GM12878 (cell line): ENCODE data around the gene GEMIN7. TPM values are rescaled to one million over a fixed set of nuclear protein-coding genes. Genes with fewer than 3 reads are reported as not detected.

Experiments used
- ASH2L ChIP-seq: fragments of 300-600, 200-600 bp; sonication (generic); IDR thresholded peaks from 2 replicates; pipeline ENCODE4 v1.6.1; 2017; ENCODE audit warnings: low read depth, mild to moderate bottlenecking, borderline replicate concordance
- BACH1 ChIP-seq: fragments of 450-650 bp; IDR thresholded peaks from 2 replicates; pipeline ENCODE4 v1.6.1; 2017; ENCODE audit warnings: mild to moderate bottlenecking, borderline replicate concordance
- BMI1 ChIP-seq: fragments of 450-650 bp; IDR thresholded peaks from 2 replicates; pipeline ENCODE4 v1.6.1; 2016; ENCODE audit warnings: mild to moderate bottlenecking, moderate library complexity, borderline replicate concordance
- CBFB ChIP-seq: IDR thresholded peaks from 2 replicates; pipeline ENCODE4 v1.6.1; 2016; ENCODE audit warnings: antibody characterized with exemption, low read depth
- CBX5 ChIP-seq: sonication (generic); IDR thresholded peaks from 2 replicates; pipeline ENCODE4 v1.6.1; 2016; ENCODE audit warnings: low read depth, moderate library complexity, mild to moderate bottlenecking, inconsistent platforms
- FOXM1 ChIP-seq: IDR thresholded peaks from 2 replicates; pipeline ENCODE4 v1.6.1; 2012; ENCODE audit warnings: low read depth, mild to moderate bottlenecking, inconsistent platforms, low read length, moderate library complexity
- HDGF ChIP-seq: fragments of 450-650 bp; IDR thresholded peaks from 2 replicates; pipeline ENCODE4 v1.6.1; 2016; ENCODE audit warnings: antibody characterized with exemption
- HSF1 ChIP-seq: fragments of 150-350 bp; IDR thresholded peaks from 2 replicates; pipeline ENCODE4 v1.6.1; 2014; ENCODE audit warnings: mild to moderate bottlenecking, low read depth, low read length
- IKZF1 ChIP-seq: fragments of 450-650 bp; conservative IDR thresholded peaks from 2 replicates; pipeline ENCODE4 v1.6.1; 2017; ENCODE audit warnings: antibody characterized with exemption, mild to moderate bottlenecking
- JUND ChIP-seq: IDR thresholded peaks from 2 replicates; pipeline ENCODE4 v1.6.1; 2012; ENCODE audit warnings: low read depth, mild to moderate bottlenecking, low read length, improper control_type of control experiment, moderate library complexity
- KAT2A ChIP-seq: conservative IDR thresholded peaks from 2 replicates; pipeline ENCODE4 v1.6.1; 2011; ENCODE audit warnings: low read depth, low read length; ENCODE audit not compliant: control insufficient read depth
- NFYB ChIP-seq: IDR thresholded peaks from 2 replicates; pipeline ENCODE4 v1.6.1; 2011; ENCODE audit warnings: low read depth, mild to moderate bottlenecking, low read length, improper control_type of control experiment, moderate library complexity; ENCODE audit not compliant: insufficient read depth
- NRF1 ChIP-seq: conservative IDR thresholded peaks from 2 replicates; pipeline ENCODE4 v1.6.1; 2011; ENCODE audit warnings: mild to moderate bottlenecking, low read depth, low read length, improper control_type of control experiment
- PAX8 ChIP-seq: fragments of 450-650 bp; IDR thresholded peaks from 2 replicates; pipeline ENCODE4 v1.6.1; 2017; ENCODE audit warnings: mild to moderate bottlenecking, moderate library complexity
- POLR2A ChIP-seq: IDR thresholded peaks from 2 replicates; pipeline ENCODE4 v1.6.1; 2011; ENCODE audit warnings: low read depth, mild to moderate bottlenecking, low read length
- RELA ChIP-seq: fragments of 450-650 bp; IDR thresholded peaks from 2 replicates; pipeline ENCODE4 v1.8.0; 2014; ENCODE audit warnings: borderline replicate concordance; ENCODE audit not compliant: partially characterized antibody
- SMC3 ChIP-seq: IDR thresholded peaks from 2 replicates; pipeline ENCODE4 v1.6.1; 2011; ENCODE audit warnings: low read length, improper control_type of control experiment, borderline replicate concordance
- SP1 ChIP-seq: IDR thresholded peaks from one replicate; pipeline ENCODE4 v1.6.1; 2011; ENCODE audit warnings: low read depth, low read length
- SREBF2 ChIP-seq: IDR thresholded peaks from 2 replicates; pipeline ENCODE4 v1.6.1; 2012; ENCODE audit warnings: mild to moderate bottlenecking, low read length
- SRF ChIP-seq, 2 experiments: IDR thresholded peaks; 2 replicates each; pipeline ENCODE4 v1.6.1; 2011; ENCODE audit warnings: low read depth in 2 of 2, low read length in 2 of 2, mild to moderate bottlenecking in 1 of 2, moderate library complexity in 1 of 2
- STAT1 ChIP-seq: fragments of 450-650 bp; conservative IDR thresholded peaks from 2 replicates; pipeline ENCODE4 v1.6.1; 2014; ENCODE audit warnings: antibody characterized with exemption, mild to moderate bottlenecking
- SUZ12 ChIP-seq: fragments of 200-600 bp; sonication (generic); IDR thresholded peaks from one replicate; pipeline ENCODE4 v1.6.1; 2018; ENCODE audit warnings: antibody characterized with exemption, mild to moderate bottlenecking; ENCODE audit not compliant: unreplicated experiment
- TCF3 ChIP-seq: IDR thresholded peaks from 2 replicates; pipeline ENCODE4 v1.6.1; 2012; ENCODE audit warnings: low read depth, mild to moderate bottlenecking, low read length, borderline replicate concordance; ENCODE audit not compliant: insufficient read depth
- ZBED1 ChIP-seq: IDR thresholded peaks from 2 replicates; pipeline ENCODE4 v1.6.1; 2016; ENCODE audit warnings: borderline replicate concordance
- polyA plus RNA-seq, 11 experiments: library from polyadenylated mRNA; depleted of rRNA in 4 of 11; unstranded in 6 of 11; stranded (reverse) in 5 of 11; fragments of >200 nt; fragmentation: Nextera tagmentation in 4 of 11; fragmentation: Illumina TruSeq in 1 of 11; extraction: Ambion mirVana in 4 of 11; extraction: Trizol in 1 of 11; gene quantifications; 1 replicate in 1 of 11; 2 replicates in 10 of 11; pipeline versions ENCODE4 v1.2.1 to v1.2.3, GENCODE V29; 2011 to 2016; ENCODE audit warnings: inconsistent platforms in 2 of 11, missing spikeins in 2 of 11, low read depth in 1 of 11
- total RNA-seq, 4 experiments: library from RNA; depleted of rRNA in 3 of 4; stranded (reverse); fragments of >200 nt in 3 of 4; fragmentation: Illumina TruSeq in 1 of 4; extraction: Trizol in 1 of 4; gene quantifications; 2 replicates each; pipeline versions ENCODE4 v1.2.1 to v1.2.3, GENCODE V29; 2013 to 2021
- TF ChIP-seq, protein P1 (sequence below): fragments of 450-650 bp; IDR thresholded peaks from 2 replicates; pipeline ENCODE4 v1.6.1; 2016; ENCODE audit warnings: mild to moderate bottlenecking, moderate library complexity, borderline replicate concordance
- TF ChIP-seq, protein P2 (sequence below): IDR thresholded peaks from 2 replicates; pipeline ENCODE4 v1.6.1; 2011; ENCODE audit warnings: borderline replicate concordance, low read depth, mild to moderate bottlenecking, moderate library complexity, low read length; ENCODE audit not compliant: insufficient read depth, poor library complexity, severe bottlenecking

GEMIN7 gene
- total and polyA plus RNA-seq, 10 of the 15 experiments (the other 5 are each of a cell fraction or from before 2014, with no cell fraction given): 21.1 to 76.7 (median 44.9) TPM

GRCh38 chr19:45137179-45137761 lies 58.2 kb downstream of the GEMIN7 start (continued):
- TF ChIP-seq KAT2A (no peak), ZBED1 (no peak), SP1 (peak; percentile 32), ASH2L (no peak), IKZF1 (peak; percentile 93), SREBF2 (no peak), CBX5 (no peak), SUZ12 (no peak), POLR2A (peak; percentile 47; the same call in 1 of the 2 replicates), HSF1 (no peak), CBFB (peak; percentile 88), JUND (no peak), HDGF (peak; percentile 53), SMC3 (peak; percentile 27; the same call in 1 of the 2 replicates), STAT1 (no peak), TCF3 (peak; percentile 46; the same call in 1 of the 2 replicates), RELA (no peak), BACH1 (peak; percentile 30; the same call in 1 of the 2 replicates), FOXM1 (peak; percentile 53; the same call in 1 of the 2 replicates), SRF (IDR thresholded peaks at IDR 0.05; ENCODE audit: low read depth in 2 of 2, low read length in 2 of 2) (peak; percentile 63 to 98), NRF1 (no peak), NFYB (no peak), PAX8 (no peak), BMI1 (peak; percentile 44; the same call in 1 of the 2 replicates)
- TF ChIP-seq, protein P1, sequence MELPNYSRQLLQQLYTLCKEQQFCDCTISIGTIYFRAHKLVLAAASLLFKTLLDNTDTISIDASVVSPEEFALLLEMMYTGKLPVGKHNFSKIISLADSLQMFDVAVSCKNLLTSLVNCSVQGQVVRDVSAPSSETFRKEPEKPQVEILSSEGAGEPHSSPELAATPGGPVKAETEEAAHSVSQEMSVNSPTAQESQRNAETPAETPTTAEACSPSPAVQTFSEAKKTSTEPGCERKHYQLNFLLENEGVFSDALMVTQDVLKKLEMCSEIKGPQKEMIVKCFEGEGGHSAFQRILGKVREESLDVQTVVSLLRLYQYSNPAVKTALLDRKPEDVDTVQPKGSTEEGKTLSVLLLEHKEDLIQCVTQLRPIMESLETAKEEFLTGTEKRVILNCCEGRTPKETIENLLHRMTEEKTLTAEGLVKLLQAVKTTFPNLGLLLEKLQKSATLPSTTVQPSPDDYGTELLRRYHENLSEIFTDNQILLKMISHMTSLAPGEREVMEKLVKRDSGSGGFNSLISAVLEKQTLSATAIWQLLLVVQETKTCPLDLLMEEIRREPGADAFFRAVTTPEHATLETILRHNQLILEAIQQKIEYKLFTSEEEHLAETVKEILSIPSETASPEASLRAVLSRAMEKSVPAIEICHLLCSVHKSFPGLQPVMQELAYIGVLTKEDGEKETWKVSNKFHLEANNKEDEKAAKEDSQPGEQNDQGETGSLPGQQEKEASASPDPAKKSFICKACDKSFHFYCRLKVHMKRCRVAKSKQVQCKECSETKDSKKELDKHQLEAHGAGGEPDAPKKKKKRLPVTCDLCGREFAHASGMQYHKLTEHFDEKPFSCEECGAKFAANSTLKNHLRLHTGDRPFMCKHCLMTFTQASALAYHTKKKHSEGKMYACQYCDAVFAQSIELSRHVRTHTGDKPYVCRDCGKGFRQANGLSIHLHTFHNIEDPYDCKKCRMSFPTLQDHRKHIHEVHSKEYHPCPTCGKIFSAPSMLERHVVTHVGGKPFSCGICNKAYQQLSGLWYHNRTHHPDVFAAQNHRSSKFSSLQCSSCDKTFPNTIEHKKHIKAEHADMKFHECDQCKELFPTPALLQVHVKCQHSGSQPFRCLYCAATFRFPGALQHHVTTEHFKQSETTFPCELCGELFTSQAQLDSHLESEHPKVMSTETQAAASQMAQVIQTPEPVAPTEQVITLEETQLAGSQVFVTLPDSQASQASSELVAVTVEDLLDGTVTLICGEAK: no peak
- TF ChIP-seq, protein P2, sequence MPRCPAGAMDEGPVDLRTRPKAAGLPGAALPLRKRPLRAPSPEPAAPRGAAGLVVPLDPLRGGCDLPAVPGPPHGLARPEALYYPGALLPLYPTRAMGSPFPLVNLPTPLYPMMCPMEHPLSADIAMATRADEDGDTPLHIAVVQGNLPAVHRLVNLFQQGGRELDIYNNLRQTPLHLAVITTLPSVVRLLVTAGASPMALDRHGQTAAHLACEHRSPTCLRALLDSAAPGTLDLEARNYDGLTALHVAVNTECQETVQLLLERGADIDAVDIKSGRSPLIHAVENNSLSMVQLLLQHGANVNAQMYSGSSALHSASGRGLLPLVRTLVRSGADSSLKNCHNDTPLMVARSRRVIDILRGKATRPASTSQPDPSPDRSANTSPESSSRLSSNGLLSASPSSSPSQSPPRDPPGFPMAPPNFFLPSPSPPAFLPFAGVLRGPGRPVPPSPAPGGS: no peak
